ENCODE measurements around the gene COL18A1.

The COL18A1 gene

DNA sequence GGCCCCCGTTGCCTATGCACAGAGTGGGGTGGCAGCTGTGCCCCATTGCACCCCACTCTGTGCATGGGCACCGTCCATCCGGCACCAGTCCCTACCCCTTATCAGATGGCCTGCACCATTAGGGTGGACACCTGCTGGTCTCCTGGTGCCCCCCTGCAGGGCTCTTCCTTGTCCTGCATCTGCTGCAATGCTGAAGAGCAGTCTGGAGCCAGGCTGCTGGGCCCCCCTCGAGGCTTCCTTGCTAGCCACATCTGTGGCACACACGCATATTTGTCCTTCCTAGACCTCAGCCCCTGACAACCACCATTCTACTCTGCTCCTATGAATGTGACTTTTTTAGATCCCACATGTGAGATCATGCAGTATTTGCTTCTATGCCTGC is 56.4 kb downstream of the COL18A1 start:
- Histone ChIP-seq H2AFZ (ENCODE audit: low read depth, low read length) (no peak overlapping the region), H3K4me1 (ENCODE audit: insufficient read depth, low read length) (no peaks in the 10 kb centered on the region), H4K20me1 (ENCODE audit: insufficient read depth, low read length) (peaks cover 2% of the 10 kb centered on the region; the same call in 1 of the 2 replicates), H3K4me3 (ENCODE audit: low read depth in 1 of 2, low read length in 2 of 2) (no peak overlapping the region), H3K27me3 (ENCODE audit: insufficient read depth, low read length, poor library complexity) (peaks cover 3% of the 10 kb centered on the region), H3K4me2 (ENCODE audit: insufficient read depth, low read length) (no peak overlapping the region), H3K36me3 (ENCODE audit: insufficient read depth, low read length) (no peaks in the 10 kb centered on the region), H3K9ac (ENCODE audit: low read depth, low read length) (no peak overlapping the region), H3K27ac (ENCODE audit: low read length) (no peak overlapping the region), H3K9me3 (ENCODE audit: insufficient read depth, low read length, severe bottlenecking) (no peaks in the 10 kb centered on the region), H3K79me2 (ENCODE audit: insufficient read depth, low read length) (no peaks in the 10 kb centered on the region)
- ATAC-seq (ENCODE audit: insufficient read depth, low read depth) (no peak), DNase-seq (no peak)
- TF ChIP-seq CTCF (IDR thresholded peaks at IDR 0.05; ENCODE audit: borderline replicate concordance, extremely low read depth, low read length, poor library complexity, severe bottlenecking) (no peak), EZH2 (IDR thresholded peaks at IDR 0.05; ENCODE audit: borderline replicate concordance, low read depth, low read length, severe bottlenecking) (no peak)

GRCh38 chr21:45461806-45462341 is 56.9 kb downstream of the COL18A1 start:
- Histone ChIP-seq H3K4me1 (ENCODE audit: insufficient read depth, low read length) (no peaks in the 10 kb centered on the region), H3K79me2 (ENCODE audit: insufficient read depth, low read length) (no peaks in the 10 kb centered on the region), H2AFZ (ENCODE audit: low read depth, low read length) (no peak overlapping the region), H3K4me3 (ENCODE audit: low read depth in 1 of 2, low read length in 2 of 2) (no peak overlapping the region), H3K4me2 (ENCODE audit: insufficient read depth, low read length) (no peak overlapping the region), H3K27ac (ENCODE audit: low read length) (no peak overlapping the region), H4K20me1 (ENCODE audit: insufficient read depth, low read length) (peaks cover 2% of the 10 kb centered on the region; the same call in 1 of the 2 replicates), H3K27me3 (ENCODE audit: insufficient read depth, low read length, poor library complexity) (peaks cover 3% of the 10 kb centered on the region), H3K36me3 (ENCODE audit: insufficient read depth, low read length) (no peaks in the 10 kb centered on the region), H3K9ac (ENCODE audit: low read depth, low read length) (no peak overlapping the region), H3K9me3 (ENCODE audit: insufficient read depth, low read length, severe bottlenecking) (no peaks in the 10 kb centered on the region)
- TF ChIP-seq CTCF (IDR thresholded peaks at IDR 0.05; ENCODE audit: borderline replicate concordance, extremely low read depth, low read length, poor library complexity, severe bottlenecking) (no peak), EZH2 (IDR thresholded peaks at IDR 0.05; ENCODE audit: borderline replicate concordance, low read depth, low read length, severe bottlenecking) (no peak)
- ATAC-seq (ENCODE audit: insufficient read depth, low read depth) (no peak), DNase-seq (no peak)

DNA sequence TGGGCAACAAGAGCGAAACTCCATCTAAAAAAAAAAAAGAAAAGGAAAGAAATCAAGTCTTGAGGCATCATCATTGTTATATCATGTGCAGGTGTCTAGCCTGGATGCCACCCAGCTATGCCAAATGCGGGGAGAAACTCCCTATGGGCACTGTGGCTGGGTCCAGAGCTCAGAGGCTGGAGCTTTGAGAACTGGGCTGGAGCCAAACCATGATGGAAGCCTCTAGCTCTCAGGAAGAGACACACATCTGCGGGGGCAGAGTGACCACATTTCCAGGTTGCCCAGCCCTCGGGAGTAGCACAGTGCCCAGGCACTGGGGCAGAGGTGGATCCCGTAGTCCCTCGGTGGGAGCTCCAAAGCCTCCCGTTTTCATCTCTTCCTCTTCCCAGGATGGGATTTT is 58.9 kb downstream of the COL18A1 start:
- no peak overlapping the region for H3K27ac ChIP-seq (ENCODE audit: low read length)
- H2AFZ ChIP-seq (ENCODE audit: low read depth, low read length), result no peak overlapping the region
- H3K4me3 ChIP-seq (ENCODE audit: low read depth in 1 of 2, low read length in 2 of 2), result no peak overlapping the region
- DNase-seq, result no peak
- H3K9ac ChIP-seq (ENCODE audit: low read depth, low read length), result no peak overlapping the region
- H3K79me2 ChIP-seq (ENCODE audit: insufficient read depth, low read length), result no peaks in the 10 kb centered on the region
- H4K20me1 ChIP-seq (ENCODE audit: insufficient read depth, low read length), result 0 out of 2 replicates have a peak, but pooled peaks cover 2% of the 10 kb centered on the region
- H3K9me3 ChIP-seq (ENCODE audit: insufficient read depth, low read length, severe bottlenecking), result no peaks in the 10 kb centered on the region
- H3K27me3 ChIP-seq (ENCODE audit: insufficient read depth, low read length, poor library complexity), result peaks cover 3% of the 10 kb centered on the region
- H3K4me1 ChIP-seq (ENCODE audit: insufficient read depth, low read length), result no peaks in the 10 kb centered on the region
- TF ChIP-seq CTCF (IDR thresholded peaks at IDR 0.05; ENCODE audit: borderline replicate concordance, extremely low read depth, low read length, poor library complexity, severe bottlenecking) (no peak), EZH2 (IDR thresholded peaks at IDR 0.05; ENCODE audit: borderline replicate concordance, low read depth, low read length, severe bottlenecking) (no peak)
- no peak for ATAC-seq (ENCODE audit: insufficient read depth, low read depth)
- no peak overlapping the region for H3K4me2 ChIP-seq (ENCODE audit: insufficient read depth, low read length)
- H3K36me3 ChIP-seq (ENCODE audit: insufficient read depth, low read length), result no peaks in the 10 kb centered on the region
